OCI-LY7 (cell line): ENCODE results near the gene EEPD1. TPM values are rescaled to one million over a fixed set of nuclear protein-coding genes. Genes with fewer than 3 reads are reported as not detected.

ENCODE experiments used
- BruUV-seq: library from RNA; stranded (reverse); fragments of 400-500 nt; replicated peaks from 2 replicates; lab custom pipeline; 2021; lab: Mats Ljungman, UMichigan
- CTCF ChIA-PET: fragments of 300-600 bp; sonication (Branson Sonifier 250); formaldehyde crosslinking; loops from one replicate; lab custom pipeline; 2022; ENCODE audit warnings: antibody characterized with exemption; ENCODE audit not compliant: unreplicated experiment; lab: Charles Lee
- POLR2A ChIA-PET: fragments of 300-600 bp; sonication (Branson Sonifier 250); formaldehyde crosslinking; loops from one replicate; lab custom pipeline; 2022; ENCODE audit warnings: antibody characterized with exemption; lab: Charles Lee
- DNase-seq: peaks from one replicate; pipeline ENCODE4 v3.0.0-alpha.2; 2015; ENCODE audit warnings: low spot score
- H2AFZ ChIP-seq: fragments of 200-600 bp; sonication (generic), shearing (Covaris generic); 2 replicates; pipeline ENCODE4 v1.6.1; 2014; ENCODE audit warnings: mild to moderate bottlenecking, antibody characterized with exemption, low read length, moderate library complexity
- H3K27ac ChIP-seq: fragments of 200-600 bp; sonication (generic); 2 replicates; pipeline ENCODE4 v1.5.1; 2014; ENCODE audit warnings: mixed run types, low read depth, mild to moderate bottlenecking, moderate library complexity, low read length, inconsistent platforms; ENCODE audit not compliant: poor library complexity, severe bottlenecking
- H3K36me3 ChIP-seq: fragments of 200-600 bp; sonication (generic); 2 replicates; pipeline ENCODE4 v1.6.1; 2014; ENCODE audit warnings: mild to moderate bottlenecking, antibody characterized with exemption, low read length, moderate library complexity, mixed read lengths; ENCODE audit not compliant: insufficient read depth
- H3K4me1 ChIP-seq: fragments of 200-600 bp; sonication (generic); 2 replicates; pipeline ENCODE4 v1.5.1; 2014; ENCODE audit warnings: mild to moderate bottlenecking, low read length; ENCODE audit not compliant: insufficient read depth, poor library complexity, severe bottlenecking
- H3K4me2 ChIP-seq: fragments of 200-600 bp; sonication (generic); 2 replicates; pipeline ENCODE4 v1.6.1; 2014; ENCODE audit warnings: mild to moderate bottlenecking, low read length
- H3K4me3 ChIP-seq: fragments of 200-600 bp; sonication (generic); 2 replicates; pipeline ENCODE4 v1.5.1; 2014; ENCODE audit warnings: mild to moderate bottlenecking, low read depth, low read length; ENCODE audit not compliant: poor library complexity, severe bottlenecking
- H3K79me2 ChIP-seq: fragments of 200-600 bp; sonication (generic); 2 replicates; pipeline ENCODE4 v1.6.1; 2016; ENCODE audit warnings: low read depth, mild to moderate bottlenecking, low read length, moderate library complexity, mixed read lengths; ENCODE audit not compliant: insufficient read depth
- H3K9me2 ChIP-seq: fragments of 200-600 bp; sonication (generic); 2 replicates; pipeline ENCODE4 v1.6.1; 2016; ENCODE audit warnings: mild to moderate bottlenecking, low read length, mixed read lengths; ENCODE audit not compliant: insufficient read depth
- H3K9me3 ChIP-seq: fragments of 200-600 bp; sonication (generic); 2 replicates; pipeline ENCODE4 v1.6.1; 2014; ENCODE audit warnings: mild to moderate bottlenecking, mixed run types, low read length, mixed read lengths
- H4K20me1 ChIP-seq: fragments of 200-600 bp; sonication (generic); 2 replicates; pipeline ENCODE4 v1.6.1; 2014; ENCODE audit warnings: mild to moderate bottlenecking, antibody characterized with exemption, low read length, moderate library complexity, mixed read lengths; ENCODE audit not compliant: insufficient read depth
- CTCF ChIP-seq: fragments of 200-600 bp; sonication (generic); conservative IDR thresholded peaks from 2 replicates; pipeline ENCODE4 v1.5.1; 2014; ENCODE audit warnings: mild to moderate bottlenecking, antibody characterized with exemption, low read length, moderate library complexity, mixed read lengths
- EZH2phosphoT487 ChIP-seq: fragments of 200-600 bp; sonication (generic); IDR thresholded peaks from 2 replicates; pipeline ENCODE4 v1.6.1; 2018; ENCODE audit warnings: low read depth, borderline replicate concordance, mild to moderate bottlenecking, mixed run types, antibody characterized with exemption, low read length, moderate library complexity, mixed read lengths
- intact Hi-C: fragments of 100-400 bp; cut with micrococcal nuclease; formaldehyde crosslinking; loops from one replicate; pipeline ENCODE4 v1.10.0; 2022; ENCODE audit not compliant: unreplicated experiment
- total RNA-seq, 2 experiments: library from RNA; depleted of rRNA in 1 of 2; stranded (reverse); fragments of >200 nt in 1 of 2; shearing (Covaris generic) in 1 of 2; gene quantifications; 2 replicates each; pipeline ENCODE4 v1.2.3, GENCODE V29; 2014 to 2022

Gene EEPD1
- total RNA-seq, 2 experiments from 2014 or later, result 1.7 to 8.1 TPM

GRCh38 chr7:36303202-36304098, 150.4 kb downstream of the EEPD1 start:
- ChIA-PET POLR2A (no interaction called here), CTCF (no interaction called here)
- H3K36me3 ChIP-seq, result no peaks in the 10 kb centered on the region
- no peak for DNase-seq
- no peak overlapping the region for H3K27ac ChIP-seq
- H2AFZ ChIP-seq, result no peak overlapping the region
- no peaks in the 10 kb centered on the region for H3K9me3 ChIP-seq
- no peak overlapping the region for H3K4me3 ChIP-seq
- H4K20me1 ChIP-seq, result no peaks in the 10 kb centered on the region
- BruUV-seq, result no TSS peak
- no peaks in the 10 kb centered on the region for H3K9me2 ChIP-seq
- intact Hi-C loops, result no loop called here
- no peak overlapping the region for H3K4me2 ChIP-seq
- no peaks in the 10 kb centered on the region for H3K4me1 ChIP-seq
- no peaks in the 10 kb centered on the region for H3K79me2 ChIP-seq
- TF ChIP-seq CTCF (no peak), EZH2phosphoT487 (no peak)

DNA sequence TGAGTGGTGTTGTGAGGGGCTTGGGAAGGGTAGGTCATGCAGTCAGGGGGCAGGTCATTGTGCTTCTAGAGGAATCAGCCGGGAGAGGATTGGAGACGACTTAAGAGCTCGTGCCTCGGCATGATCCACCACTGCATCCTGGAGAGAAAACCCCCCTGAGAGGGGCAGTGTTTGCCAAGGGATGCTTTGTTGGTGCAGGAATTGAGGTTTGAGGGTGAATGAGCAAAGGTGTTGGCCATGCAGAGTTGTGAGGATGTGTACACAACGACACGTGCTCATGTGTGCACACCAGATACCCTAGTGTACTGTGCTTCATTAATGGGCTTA, 151.0 kb downstream of the EEPD1 start:
- H3K4me2 ChIP-seq, result no peak overlapping the region
- intact Hi-C loops, result no loop called here
- BruUV-seq, result no TSS peak

More for the DNA sequence above, 151.0 kb downstream of the EEPD1 start:
- Histone ChIP-seq H4K20me1 (no peaks in the 10 kb centered on the region), H3K4me1 (no peaks in the 10 kb centered on the region), H3K36me3 (no peaks in the 10 kb centered on the region), H2AFZ (no peak overlapping the region), H3K27ac (no peak overlapping the region), H3K79me2 (no peaks in the 10 kb centered on the region), H3K4me3 (no peak overlapping the region), H3K9me3 (no peaks in the 10 kb centered on the region), H3K9me2 (no peaks in the 10 kb centered on the region)
- no peak for DNase-seq
- CTCF ChIA-PET, result no interaction called here
- TF ChIP-seq CTCF (no peak), EZH2phosphoT487 (no peak)
- POLR2A ChIA-PET, result no interaction called here
